Transverse colon (tissue), 4 donors: ENCODE measurements around the gene INAFM2.

Experiments used
- EP300 ChIP-seq: sonication (generic); formaldehyde crosslinking; IDR thresholded peaks from one replicate; pipeline ENCODE4 v1.6.1; 2017; ENCODE audit warnings: antibody characterized with exemption, low read depth
- POLR2A ChIP-seq: fragments of 450-650 bp; IDR thresholded peaks from one replicate; pipeline ENCODE4 v1.6.1; 2016; ENCODE audit warnings: antibody characterized with exemption, mild to moderate bottlenecking, moderate library complexity
- POLR2AphosphoS5 ChIP-seq, 3 donors: sonication (generic); formaldehyde crosslinking; IDR thresholded peaks; one replicate each; pipeline ENCODE4 v1.6.1; 2016; ENCODE audit warnings: antibody characterized with exemption in 3 of 3
- TF ChIP-seq, protein P1 (sequence below), 5 experiments: fragments of 200-600 bp in 3 of 5; fragments of 450-650 bp in 2 of 5; sonication (generic) in 3 of 5; IDR thresholded peaks; 1 replicate in 2 of 5; 2 replicates in 3 of 5; pipeline ENCODE4 v1.5.1; 2016 to 2017; ENCODE audit warnings: antibody characterized with exemption in 5 of 5, inconsistent platforms in 3 of 5, mild to moderate bottlenecking in 2 of 5, moderate library complexity in 1 of 5

- TF ChIP-seq EP300 (no peak), POLR2A (no peak), POLR2AphosphoS5 (IDR thresholded peaks at IDR 0.05) (peak in 1 of 3 donors; percentile 54)
- TF ChIP-seq, protein P1, sequence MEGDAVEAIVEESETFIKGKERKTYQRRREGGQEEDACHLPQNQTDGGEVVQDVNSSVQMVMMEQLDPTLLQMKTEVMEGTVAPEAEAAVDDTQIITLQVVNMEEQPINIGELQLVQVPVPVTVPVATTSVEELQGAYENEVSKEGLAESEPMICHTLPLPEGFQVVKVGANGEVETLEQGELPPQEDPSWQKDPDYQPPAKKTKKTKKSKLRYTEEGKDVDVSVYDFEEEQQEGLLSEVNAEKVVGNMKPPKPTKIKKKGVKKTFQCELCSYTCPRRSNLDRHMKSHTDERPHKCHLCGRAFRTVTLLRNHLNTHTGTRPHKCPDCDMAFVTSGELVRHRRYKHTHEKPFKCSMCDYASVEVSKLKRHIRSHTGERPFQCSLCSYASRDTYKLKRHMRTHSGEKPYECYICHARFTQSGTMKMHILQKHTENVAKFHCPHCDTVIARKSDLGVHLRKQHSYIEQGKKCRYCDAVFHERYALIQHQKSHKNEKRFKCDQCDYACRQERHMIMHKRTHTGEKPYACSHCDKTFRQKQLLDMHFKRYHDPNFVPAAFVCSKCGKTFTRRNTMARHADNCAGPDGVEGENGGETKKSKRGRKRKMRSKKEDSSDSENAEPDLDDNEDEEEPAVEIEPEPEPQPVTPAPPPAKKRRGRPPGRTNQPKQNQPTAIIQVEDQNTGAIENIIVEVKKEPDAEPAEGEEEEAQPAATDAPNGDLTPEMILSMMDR (IDR thresholded peaks at IDR 0.05) = no peak
These were observed 8.8 kb downstream of the INAFM2 start for GRCh38 chr15:40332113-40332781.
